HuH-7.5 (cell line): Measurements from ENCODE around the gene MAP3K20.
"Not testable (repeated sequence)": the region's sequence is repeated elsewhere in the genome, so short reads cannot be mapped to it uniquely, and the experiment has no call there.

Source experiments
- DNase-seq: peaks from one replicate; pipeline ENCODE4 v3.0.0; 2011; ENCODE audit warnings: low spot score

MAP3K20 gene

GRCh38 chr2:173161507-173161906 lies 85.9 kb downstream of the MAP3K20 start:
- no peak for DNase-seq

GRCh38 chr2:173163357-173163756 lies 87.7 kb downstream of the MAP3K20 start:
- not testable (repeated sequence) for DNase-seq

- no peak for DNase-seq
Observed at GRCh38 chr2:173164396-173164795, 88.8 kb downstream of the MAP3K20 start.

- DNase-seq, result no peak
Observed at GRCh38 chr2:173165443-173166238, 90.0 kb downstream of the MAP3K20 start.

GRCh38 chr2:173171321-173171720 lies 95.7 kb downstream of the MAP3K20 start:
- no peak for DNase-seq

- no peak for DNase-seq
Observed at GRCh38 chr2:173171924-173172643, 96.4 kb downstream of the MAP3K20 start.

GRCh38 chr2:173174339-173174738 lies 98.7 kb downstream of the MAP3K20 start:
- DNase-seq, result not testable (repeated sequence)

GRCh38 chr2:173175222-173175621 lies 99.6 kb downstream of the MAP3K20 start:
- no peak for DNase-seq

- DNase-seq, result no peak
Observed at GRCh38 chr2:173181982-173182381, 106.3 kb downstream of the MAP3K20 start.

- no peak for DNase-seq
Observed at GRCh38 chr2:173184031-173185004, 108.7 kb downstream of the MAP3K20 start.

GRCh38 chr2:173185437-173185836 lies 109.8 kb downstream of the MAP3K20 start:
- no peak for DNase-seq

GRCh38 chr2:173187941-173188788 lies 112.5 kb downstream of the MAP3K20 start:
- no peak for DNase-seq

- no peak for DNase-seq
Observed at GRCh38 chr2:173191601-173192000, 116.0 kb downstream of the MAP3K20 start.

GRCh38 chr2:173192071-173192470 lies 116.4 kb downstream of the MAP3K20 start:
- no peak for DNase-seq

- no peak for DNase-seq
Observed at GRCh38 chr2:173193925-173194324, 118.3 kb downstream of the MAP3K20 start.

GRCh38 chr2:173195100-173195499 lies 119.5 kb downstream of the MAP3K20 start:
- DNase-seq, result no peak

- DNase-seq, result no peak
Observed at GRCh38 chr2:173196080-173196479, 120.4 kb downstream of the MAP3K20 start.

GRCh38 chr2:173196638-173197037 lies 121.0 kb downstream of the MAP3K20 start:
- no peak for DNase-seq

- no peak for DNase-seq
Observed at GRCh38 chr2:173198327-173198726, 122.7 kb downstream of the MAP3K20 start.

- no peak for DNase-seq
Observed at GRCh38 chr2:173199294-173199693, 123.6 kb downstream of the MAP3K20 start.

- DNase-seq, result no peak
Observed at GRCh38 chr2:173202570-173202969, 126.9 kb downstream of the MAP3K20 start.
